Prostate gland (tissue), 2 donors: ENCODE results near the gene CYP2C18.

ENCODE experiments used
- POLR2A ChIP-seq: fragments of 450-650 bp; IDR thresholded peaks from one replicate; pipeline ENCODE4 v1.6.1; 2016; ENCODE audit warnings: antibody characterized with exemption, mild to moderate bottlenecking
- POLR2AphosphoS5 ChIP-seq: sonication (generic); formaldehyde crosslinking; IDR thresholded peaks from one replicate; pipeline ENCODE4 v1.6.1; 2017; ENCODE audit warnings: antibody characterized with exemption
- TF ChIP-seq, protein P1 (sequence below), 4 experiments: fragments of 200-600 bp in 2 of 4; fragments of 450-650 bp in 2 of 4; sonication (generic) in 2 of 4; IDR thresholded peaks; 1 replicate in 3 of 4; 2 replicates in 1 of 4; pipeline ENCODE4 v1.5.1; 2016 to 2019; ENCODE audit warnings: antibody characterized with exemption in 4 of 4, mild to moderate bottlenecking in 2 of 4, moderate library complexity in 2 of 4

DNA sequence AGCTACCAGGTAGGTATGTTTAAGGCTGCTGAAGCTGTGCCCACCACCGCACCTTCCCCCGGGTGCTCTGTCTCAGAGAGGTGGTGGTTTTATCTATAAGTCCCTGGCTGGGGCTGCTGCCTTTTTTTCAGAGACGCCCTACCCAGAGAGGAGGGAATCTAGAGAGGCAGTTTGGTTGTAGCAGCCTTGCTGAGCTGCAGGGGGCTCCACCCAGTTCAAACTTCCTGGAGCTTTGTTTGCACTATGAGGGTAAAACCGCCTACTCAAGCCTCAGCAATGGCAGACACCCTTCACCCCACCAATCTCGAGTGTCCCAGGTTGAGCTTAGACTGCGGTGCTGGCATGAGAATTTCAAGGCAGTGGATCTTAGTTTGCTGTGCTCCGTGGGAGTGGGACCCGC, 43.6 kb upstream of the CYP2C18 start:
- TF ChIP-seq, protein P1, sequence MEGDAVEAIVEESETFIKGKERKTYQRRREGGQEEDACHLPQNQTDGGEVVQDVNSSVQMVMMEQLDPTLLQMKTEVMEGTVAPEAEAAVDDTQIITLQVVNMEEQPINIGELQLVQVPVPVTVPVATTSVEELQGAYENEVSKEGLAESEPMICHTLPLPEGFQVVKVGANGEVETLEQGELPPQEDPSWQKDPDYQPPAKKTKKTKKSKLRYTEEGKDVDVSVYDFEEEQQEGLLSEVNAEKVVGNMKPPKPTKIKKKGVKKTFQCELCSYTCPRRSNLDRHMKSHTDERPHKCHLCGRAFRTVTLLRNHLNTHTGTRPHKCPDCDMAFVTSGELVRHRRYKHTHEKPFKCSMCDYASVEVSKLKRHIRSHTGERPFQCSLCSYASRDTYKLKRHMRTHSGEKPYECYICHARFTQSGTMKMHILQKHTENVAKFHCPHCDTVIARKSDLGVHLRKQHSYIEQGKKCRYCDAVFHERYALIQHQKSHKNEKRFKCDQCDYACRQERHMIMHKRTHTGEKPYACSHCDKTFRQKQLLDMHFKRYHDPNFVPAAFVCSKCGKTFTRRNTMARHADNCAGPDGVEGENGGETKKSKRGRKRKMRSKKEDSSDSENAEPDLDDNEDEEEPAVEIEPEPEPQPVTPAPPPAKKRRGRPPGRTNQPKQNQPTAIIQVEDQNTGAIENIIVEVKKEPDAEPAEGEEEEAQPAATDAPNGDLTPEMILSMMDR (IDR thresholded peaks at IDR 0.05), result no peak
- TF ChIP-seq POLR2AphosphoS5 (no peak), POLR2A (no peak)
